Measurements from ENCODE around the gene RELN.
"Not testable (repeated sequence)": the region's sequence is repeated elsewhere in the genome, so short reads cannot be mapped to it uniquely, and the experiment has no call there.

Gene RELN

DNA sequence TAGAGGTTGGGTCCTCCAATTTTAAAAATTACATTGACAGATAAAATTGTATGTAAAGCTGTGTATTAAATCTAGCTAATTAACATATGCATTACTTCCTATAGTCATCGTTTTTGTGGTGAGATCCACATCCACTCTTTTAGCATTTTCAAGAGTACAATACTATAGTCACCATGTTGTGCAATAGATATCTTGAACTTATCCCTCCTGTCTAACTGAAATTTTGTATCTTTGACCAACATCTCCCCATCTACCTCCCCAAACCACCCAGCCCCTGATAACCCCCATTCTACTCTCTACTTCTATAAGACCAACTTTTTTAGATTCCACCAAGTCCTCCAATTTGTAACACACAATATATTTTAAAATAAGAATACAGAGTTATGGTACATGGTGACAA lies 208.0 kb downstream of the RELN start:
- DNase-seq (ENCODE audit: low spot score): no peak

GRCh38 chr7:103780561-103780960 lies 208.9 kb downstream of the RELN start:
- DNase-seq (ENCODE audit: low spot score): not testable (repeated sequence)

GRCh38 chr7:103777440-103777839 lies 212.0 kb downstream of the RELN start:
- no peak for DNase-seq (ENCODE audit: low spot score)

DNA sequence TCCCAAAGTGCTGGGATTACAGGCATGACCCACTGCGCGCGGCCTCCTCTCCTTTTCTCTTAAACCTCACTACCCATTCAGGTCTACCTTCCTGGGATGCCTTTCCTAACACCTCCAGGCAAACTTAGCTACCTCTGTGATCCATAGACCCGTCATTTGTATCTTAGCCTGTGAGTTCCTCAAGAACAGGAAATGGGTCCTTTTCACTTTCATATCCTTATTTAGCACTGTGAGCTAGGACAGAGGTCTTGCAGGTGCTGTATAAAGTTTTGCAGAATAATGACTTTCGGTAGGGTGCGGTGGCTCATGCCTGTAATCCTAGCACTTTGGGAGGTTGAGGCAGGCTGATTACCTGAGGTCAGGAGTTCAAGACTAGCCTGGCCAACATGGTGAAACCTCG lies 215.7 kb downstream of the RELN start:
- no peak for DNase-seq (ENCODE audit: low spot score)

GRCh38 chr7:103772171-103772773 lies 217.2 kb downstream of the RELN start:
- DNase-seq (ENCODE audit: low spot score): no peak

DNA sequence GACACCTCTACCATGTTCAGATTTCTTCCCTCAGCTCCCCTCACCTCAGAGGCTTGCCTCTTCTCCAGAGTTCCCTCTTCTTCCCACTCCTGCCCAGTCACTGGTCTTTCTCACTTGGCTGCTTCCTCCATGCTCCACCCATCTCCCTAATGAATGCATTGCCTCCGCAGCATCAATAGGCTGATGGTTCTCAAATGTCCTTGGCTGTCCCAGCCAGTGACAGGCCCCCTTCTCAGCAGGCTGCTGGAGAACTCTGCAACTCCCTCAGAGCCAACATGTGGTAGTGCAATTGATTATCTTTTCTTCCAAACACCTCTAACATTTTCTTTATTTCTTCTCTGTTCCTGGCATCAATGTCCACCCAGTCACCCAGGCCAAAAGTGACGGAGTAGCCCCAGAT lies 218.2 kb downstream of the RELN start:
- no peak for DNase-seq (ENCODE audit: low spot score)

DNA sequence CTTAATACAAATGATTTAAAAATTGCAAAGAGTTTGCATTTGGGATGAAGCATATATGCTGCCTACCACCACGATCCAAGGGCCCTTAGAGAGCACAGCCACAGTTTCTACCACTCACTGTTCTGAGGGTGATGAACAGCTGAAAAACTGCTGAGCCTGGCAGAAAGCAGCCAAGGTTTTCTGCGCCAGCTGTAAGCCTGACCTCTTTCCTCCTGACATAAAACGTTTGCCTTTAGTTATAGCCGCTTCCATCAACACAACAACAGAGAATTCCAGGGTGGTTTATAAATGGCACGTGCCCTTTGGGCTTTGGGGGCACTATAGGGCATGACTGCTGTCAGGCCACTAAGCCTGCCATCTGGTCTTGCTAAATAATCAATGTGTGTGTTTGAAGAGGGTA lies 222.8 kb downstream of the RELN start:
- DNase-seq (ENCODE audit: low spot score): no peak

DNA sequence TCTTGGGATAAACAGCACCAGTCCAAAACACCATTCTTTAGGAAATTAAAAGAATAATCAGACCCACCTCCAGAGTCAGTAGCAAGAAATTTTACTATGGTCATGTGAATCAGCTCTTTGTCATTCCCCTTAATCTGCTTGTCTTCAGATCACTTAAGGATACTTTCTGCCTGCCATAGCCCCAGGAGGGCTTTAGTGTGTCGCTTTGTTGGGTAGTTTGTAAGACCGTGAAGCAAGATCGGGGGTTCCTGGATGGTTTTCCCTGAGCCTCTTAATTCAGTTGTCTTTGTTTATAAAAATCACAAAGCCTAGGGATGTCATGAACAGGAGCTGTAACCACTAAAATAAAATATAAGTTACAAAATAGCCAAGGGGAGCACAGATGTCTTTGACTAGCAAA lies 223.6 kb downstream of the RELN start:
- no peak for DNase-seq (ENCODE audit: low spot score)

DNA sequence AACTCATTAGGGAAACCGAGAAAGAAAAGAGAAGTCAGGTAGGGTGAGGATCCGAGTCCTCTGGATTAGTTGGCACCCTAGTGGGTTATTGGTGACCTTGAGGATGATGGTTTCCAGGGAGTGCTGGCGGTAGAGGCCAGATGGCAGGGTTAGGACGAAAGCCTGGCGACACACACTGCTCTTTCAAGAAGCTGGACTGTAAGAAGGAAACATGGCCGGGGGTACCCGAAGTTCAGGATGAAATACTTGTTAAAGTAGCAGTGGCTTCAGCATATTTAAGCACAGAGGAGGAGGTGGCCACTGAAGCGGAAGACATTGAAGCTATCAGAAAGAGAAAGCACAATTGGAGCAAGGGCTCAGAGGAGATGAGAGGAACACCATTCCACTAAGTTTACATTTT lies 224.6 kb downstream of the RELN start:
- DNase-seq (ENCODE audit: low spot score): no peak

DNA sequence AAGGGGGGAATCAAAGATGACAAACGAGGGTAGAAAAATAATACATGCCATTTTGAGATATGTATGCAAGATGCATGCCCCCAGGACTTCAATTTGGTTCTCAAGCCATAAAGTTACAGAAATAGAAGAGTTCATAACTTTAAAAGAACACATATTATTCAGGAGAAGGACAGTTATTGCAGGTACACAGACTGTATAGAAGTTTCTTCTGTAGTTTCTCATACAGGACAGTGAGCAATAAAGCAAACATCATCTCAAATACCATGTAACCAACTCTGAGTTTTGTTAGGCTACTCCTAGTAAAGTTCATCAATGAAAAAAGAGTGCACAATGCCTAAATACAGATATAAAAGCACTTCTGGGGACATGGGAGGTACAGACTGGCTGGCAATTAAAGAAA lies 226.6 kb downstream of the RELN start:
- no peak for DNase-seq (ENCODE audit: low spot score)

- no peak for DNase-seq (ENCODE audit: low spot score)
These were observed 227.2 kb downstream of the RELN start for GRCh38 chr7:103762065-103762760.

GRCh38 chr7:103752995-103753394 lies 236.5 kb downstream of the RELN start:
- DNase-seq (ENCODE audit: low spot score): no peak

- DNase-seq (ENCODE audit: low spot score): no peak
These were observed 238.1 kb downstream of the RELN start for GRCh38 chr7:103751311-103751880.

GRCh38 chr7:103748680-103749079 lies 240.8 kb downstream of the RELN start:
- DNase-seq (ENCODE audit: low spot score): no peak

GRCh38 chr7:103735377-103735776 lies 254.1 kb downstream of the RELN start:
- no peak for DNase-seq (ENCODE audit: low spot score)

DNA sequence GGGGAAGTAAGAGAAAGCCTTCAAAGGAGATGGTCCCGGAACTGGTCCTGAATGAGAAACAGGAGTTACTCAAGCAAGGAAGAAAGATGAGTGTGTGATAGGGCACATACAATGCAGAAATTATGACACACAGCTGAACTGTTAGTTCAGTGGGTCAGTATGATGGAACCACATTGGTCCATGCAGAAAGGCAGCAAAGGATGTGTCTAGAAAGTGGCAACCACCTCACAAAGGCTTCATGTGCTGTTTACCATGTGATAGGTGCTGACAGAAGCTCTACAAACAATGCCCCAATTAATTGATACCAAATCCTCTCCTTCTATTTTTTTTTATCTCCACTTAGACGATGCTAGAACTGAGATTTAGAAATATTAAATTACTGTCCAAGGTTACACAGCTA lies 258.3 kb downstream of the RELN start:
- no peak for DNase-seq (ENCODE audit: low spot score)

DNA sequence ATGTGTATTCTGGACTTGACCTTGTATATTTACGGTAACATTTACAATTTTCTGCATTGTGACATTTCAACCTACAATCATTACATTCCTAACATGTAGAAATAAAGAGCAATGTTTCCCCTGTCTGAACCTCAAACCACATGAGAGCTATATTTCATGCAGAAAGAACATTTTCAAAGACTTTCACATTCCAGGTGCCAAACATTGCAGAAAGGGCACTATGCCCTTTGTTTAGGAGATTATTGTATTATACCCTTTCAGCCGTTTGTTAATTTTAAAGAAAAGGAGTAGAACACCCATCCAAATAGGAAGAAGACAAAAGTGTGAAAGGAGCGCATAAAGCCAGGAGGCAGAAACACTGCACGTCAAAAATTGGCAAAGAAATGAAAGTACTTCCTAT lies 260.4 kb downstream of the RELN start:
- no peak for DNase-seq (ENCODE audit: low spot score)

GRCh38 chr7:103727982-103728610 lies 261.4 kb downstream of the RELN start:
- DNase-seq (ENCODE audit: low spot score): no peak

DNA sequence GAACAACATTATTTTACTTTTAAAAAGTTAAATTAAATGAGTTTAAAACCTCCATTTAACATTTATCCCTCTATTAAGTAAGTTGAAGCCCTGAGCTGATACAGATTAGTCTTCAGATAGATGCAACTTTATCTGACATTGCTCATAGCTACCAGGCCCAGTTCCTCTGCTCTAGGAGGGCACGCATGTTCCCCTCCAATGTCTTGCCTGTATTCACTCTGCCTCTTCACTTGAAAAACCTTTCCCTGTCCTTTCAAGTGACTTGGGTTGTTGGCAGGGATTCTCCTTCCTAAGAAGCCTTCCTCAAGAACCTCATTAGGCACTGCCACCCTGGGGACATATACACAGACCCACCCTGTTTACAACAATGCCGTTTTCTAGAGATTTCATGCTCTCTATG lies 270.4 kb downstream of the RELN start:
- DNase-seq (ENCODE audit: low spot score): no peak

DNA sequence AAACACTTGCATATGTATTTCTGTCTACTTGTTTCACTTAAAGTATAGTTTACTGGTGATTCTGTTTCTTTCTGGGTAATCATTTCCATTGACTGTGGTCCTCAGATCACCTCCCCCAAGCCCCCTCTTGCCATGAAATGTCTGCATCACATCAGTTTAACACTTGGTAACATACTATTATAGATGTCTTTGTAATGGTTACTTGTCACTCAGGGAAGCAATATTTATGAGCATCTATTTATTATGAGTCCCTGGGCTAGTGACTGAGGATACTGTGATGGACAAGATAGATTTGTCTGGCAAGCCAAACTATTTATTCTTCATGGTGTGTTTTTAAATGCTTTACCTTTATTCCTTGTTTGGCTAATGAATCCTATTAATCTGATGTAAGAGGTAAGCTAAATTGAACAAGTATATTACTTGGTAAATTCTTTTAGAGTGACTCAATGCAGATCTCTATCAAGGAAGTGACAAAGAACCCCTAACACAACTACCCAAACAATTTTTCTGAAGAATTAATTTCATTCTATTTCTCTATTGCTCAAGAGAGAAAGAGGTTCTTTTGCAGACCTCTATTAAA lies 270.9 kb downstream of the RELN start:
- DNase-seq (ENCODE audit: low spot score): no peak

GRCh38 chr7:103717574-103717973 lies 271.9 kb downstream of the RELN start:
- no peak for DNase-seq (ENCODE audit: low spot score)

- DNase-seq (ENCODE audit: low spot score): no peak
These were observed 273.9 kb downstream of the RELN start for GRCh38 chr7:103715376-103716120.
